Measurements from ENCODE around the gene TEAD1.

TEAD1 gene

GRCh38 chr11:12902791-12903486 lies 228.7 kb downstream of the TEAD1 start:
- H3K36me3 Mint-ChIP-seq (ENCODE audit: insufficient read depth): peaks cover 4% of the 10 kb centered on the region
- ATAC-seq (replicated peaks): no peak
- H3K9me3 Mint-ChIP-seq: no peaks in the 10 kb centered on the region
- DNase-seq: no peak
- no peaks in the 10 kb centered on the region for H3K4me1 Mint-ChIP-seq (ENCODE audit: low read depth in 2 of 2)
- no peak overlapping the region for H3K4me3 Mint-ChIP-seq
- H3K27ac Mint-ChIP-seq: no peak overlapping the region
- H3K27me3 Mint-ChIP-seq: peaks cover 48 to 59% of the 10 kb centered on the region in 2 donors

- Mint-ChIP-seq H3K9me3 (no peaks in the 10 kb centered on the region), H3K36me3 (ENCODE audit: insufficient read depth) (peaks cover 4% of the 10 kb centered on the region), H3K27me3 (peaks cover 40 to 68% of the 10 kb centered on the region in 2 donors), H3K27ac (no peak overlapping the region), H3K4me3 (no peak overlapping the region), H3K4me1 (ENCODE audit: low read depth in 2 of 2) (no peaks in the 10 kb centered on the region)
- no peak for DNase-seq
- no peak for ATAC-seq (replicated peaks)
Measured at GRCh38 chr11:12905435-12905834, 231.2 kb downstream of the TEAD1 start.

GRCh38 chr11:12906501-12906900 lies 232.3 kb downstream of the TEAD1 start:
- H3K27me3 Mint-ChIP-seq: peaks cover 34 to 71% of the 10 kb centered on the region in 2 donors
- DNase-seq: no peak
- H3K27ac Mint-ChIP-seq: no peak overlapping the region
- H3K4me3 Mint-ChIP-seq: no peak overlapping the region
- H3K9me3 Mint-ChIP-seq: no peaks in the 10 kb centered on the region
- no peaks in the 10 kb centered on the region for H3K4me1 Mint-ChIP-seq (ENCODE audit: low read depth in 2 of 2)
- peaks cover 4% of the 10 kb centered on the region for H3K36me3 Mint-ChIP-seq (ENCODE audit: insufficient read depth)
- no peak for ATAC-seq (replicated peaks)

GRCh38 chr11:12909879-12910278 lies 235.7 kb downstream of the TEAD1 start:
- no peak for ATAC-seq (replicated peaks)
- no peaks in the 10 kb centered on the region for H3K36me3 Mint-ChIP-seq (ENCODE audit: insufficient read depth)
- H3K27me3 Mint-ChIP-seq: peaks cover 42 to 70% of the 10 kb centered on the region in 2 donors

GRCh38 chr11:12914400-12914912 lies 240.2 kb downstream of the TEAD1 start:
- Mint-ChIP-seq H3K4me1 (ENCODE audit: low read depth in 2 of 2) (no peaks in the 10 kb centered on the region), H3K27ac (no peak overlapping the region), H3K4me3 (no peak overlapping the region), H3K36me3 (ENCODE audit: insufficient read depth) (no peaks in the 10 kb centered on the region), H3K9me3 (no peaks in the 10 kb centered on the region), H3K27me3 (peaks cover 33 to 58% of the 10 kb centered on the region in 2 donors)
- no peak for DNase-seq
- ATAC-seq (replicated peaks): no peak

More at GRCh38 chr11:12909879-12910278, 235.7 kb downstream of the TEAD1 start:
- H3K4me3 Mint-ChIP-seq: no peak overlapping the region
- no peaks in the 10 kb centered on the region for H3K9me3 Mint-ChIP-seq
- H3K4me1 Mint-ChIP-seq (ENCODE audit: low read depth in 2 of 2): no peaks in the 10 kb centered on the region
- DNase-seq: no peak
- H3K27ac Mint-ChIP-seq: no peak overlapping the region

- H3K36me3 Mint-ChIP-seq (ENCODE audit: insufficient read depth): no peaks in the 10 kb centered on the region
- no peaks in the 10 kb centered on the region for H3K4me1 Mint-ChIP-seq (ENCODE audit: low read depth in 2 of 2)
- H3K27me3 Mint-ChIP-seq: peaks cover 30 to 55% of the 10 kb centered on the region in 2 donors
- no peak overlapping the region for H3K27ac Mint-ChIP-seq
- no peak for ATAC-seq (replicated peaks)
- H3K9me3 Mint-ChIP-seq: no peaks in the 10 kb centered on the region
- no peak for DNase-seq
- no peak overlapping the region for H3K4me3 Mint-ChIP-seq
Measured at GRCh38 chr11:12915093-12915492, 240.9 kb downstream of the TEAD1 start.

- Mint-ChIP-seq H3K27ac (no peak overlapping the region), H3K9me3 (no peaks in the 10 kb centered on the region), H3K36me3 (ENCODE audit: insufficient read depth) (no peaks in the 10 kb centered on the region), H3K4me3 (no peak overlapping the region), H3K27me3 (peaks cover 24 to 39% of the 10 kb centered on the region in 2 donors), H3K4me1 (ENCODE audit: low read depth in 2 of 2) (no peaks in the 10 kb centered on the region)
- ATAC-seq (replicated peaks) (no peak), DNase-seq (no peak)
Measured at GRCh38 chr11:12917822-12918221, 243.6 kb downstream of the TEAD1 start.

GRCh38 chr11:12918667-12919066 lies 244.4 kb downstream of the TEAD1 start:
- Mint-ChIP-seq H3K27me3 (peaks cover 24 to 38% of the 10 kb centered on the region in 2 donors), H3K4me3 (no peak overlapping the region), H3K4me1 (ENCODE audit: low read depth in 2 of 2) (no peaks in the 10 kb centered on the region), H3K27ac (no peak overlapping the region), H3K9me3 (no peaks in the 10 kb centered on the region), H3K36me3 (ENCODE audit: insufficient read depth) (no peaks in the 10 kb centered on the region)
- DNase-seq (no peak), ATAC-seq (replicated peaks) (no peak)

- no peak for ATAC-seq (replicated peaks)
- no peaks in the 10 kb centered on the region for H3K4me1 Mint-ChIP-seq (ENCODE audit: low read depth in 2 of 2)
- no peaks in the 10 kb centered on the region for H3K9me3 Mint-ChIP-seq
- no peak overlapping the region for H3K4me3 Mint-ChIP-seq
- DNase-seq: no peak
- H3K36me3 Mint-ChIP-seq (ENCODE audit: insufficient read depth): no peaks in the 10 kb centered on the region
- H3K27ac Mint-ChIP-seq: no peak overlapping the region
- H3K27me3 Mint-ChIP-seq: peaks cover 6 to 11% of the 10 kb centered on the region in 2 donors
Measured at GRCh38 chr11:12922418-12922817, 248.2 kb downstream of the TEAD1 start.

- Mint-ChIP-seq H3K9me3 (no peaks in the 10 kb centered on the region), H3K4me1 (ENCODE audit: low read depth in 2 of 2) (no peaks in the 10 kb centered on the region), H3K36me3 (ENCODE audit: insufficient read depth) (no peaks in the 10 kb centered on the region), H3K4me3 (no peak overlapping the region), H3K27ac (no peak overlapping the region), H3K27me3 (peaks cover 0 to 11% of the 10 kb centered on the region in 2 donors)
- ATAC-seq (replicated peaks) (no peak), DNase-seq (no peak)
Measured at GRCh38 chr11:12922980-12923507, 248.8 kb downstream of the TEAD1 start.

- H3K9me3 Mint-ChIP-seq: no peaks in the 10 kb centered on the region
- no peak for ATAC-seq (replicated peaks)
- no peaks in the 10 kb centered on the region for H3K4me1 Mint-ChIP-seq (ENCODE audit: low read depth in 2 of 2)
- H3K4me3 Mint-ChIP-seq: no peak overlapping the region
- peaks cover 5 to 11% of the 10 kb centered on the region in 2 donors for H3K27me3 Mint-ChIP-seq
- no peak for DNase-seq
- H3K36me3 Mint-ChIP-seq (ENCODE audit: insufficient read depth): no peaks in the 10 kb centered on the region
- no peak overlapping the region for H3K27ac Mint-ChIP-seq
Measured at GRCh38 chr11:12924650-12925049, 250.4 kb downstream of the TEAD1 start.

GRCh38 chr11:12925520-12925919 lies 251.3 kb downstream of the TEAD1 start:
- ATAC-seq (replicated peaks) (no peak), DNase-seq (no peak)
- H3K27ac Mint-ChIP-seq: no peak overlapping the region
- H3K4me3 Mint-ChIP-seq: no peak overlapping the region
- H3K9me3 Mint-ChIP-seq: no peaks in the 10 kb centered on the region
- peaks cover 14 to 15% of the 10 kb centered on the region in 2 donors for H3K27me3 Mint-ChIP-seq
- H3K4me1 Mint-ChIP-seq (ENCODE audit: low read depth in 2 of 2): no peaks in the 10 kb centered on the region
- H3K36me3 Mint-ChIP-seq (ENCODE audit: insufficient read depth): no peaks in the 10 kb centered on the region

- Mint-ChIP-seq H3K4me1 (ENCODE audit: low read depth in 2 of 2) (no peaks in the 10 kb centered on the region), H3K9me3 (no peaks in the 10 kb centered on the region), H3K4me3 (no peak overlapping the region), H3K36me3 (ENCODE audit: insufficient read depth) (no peaks in the 10 kb centered on the region), H3K27me3 (peaks cover 13 to 17% of the 10 kb centered on the region in 2 donors), H3K27ac (no peak overlapping the region)
- no peak for ATAC-seq (replicated peaks)
- no peak for DNase-seq
Measured at GRCh38 chr11:12927221-12927620, 253.0 kb downstream of the TEAD1 start.

GRCh38 chr11:12927886-12928285 lies 253.7 kb downstream of the TEAD1 start:
- no peaks in the 10 kb centered on the region for H3K36me3 Mint-ChIP-seq (ENCODE audit: insufficient read depth)
- H3K27ac Mint-ChIP-seq: no peak overlapping the region
- ATAC-seq (replicated peaks) (no peak), DNase-seq (no peak)
- no peak overlapping the region for H3K4me3 Mint-ChIP-seq
- H3K27me3 Mint-ChIP-seq: peaks cover 13 to 17% of the 10 kb centered on the region in 2 donors
- no peaks in the 10 kb centered on the region for H3K4me1 Mint-ChIP-seq (ENCODE audit: low read depth in 2 of 2)
- no peaks in the 10 kb centered on the region for H3K9me3 Mint-ChIP-seq

Data from effector memory CD8-positive, alpha-beta T cell (primary cell).